Peyer's patch (tissue), 4 donors: ENCODE results near the gene C14orf180.

Experiments used
- CTCF ChIP-seq, 6 experiments: fragments of 450-650 bp in 4 of 6; fragments of 200-600 bp in 2 of 6; sonication (generic) in 1 of 6; IDR thresholded peaks; one replicate each; pipeline ENCODE4 v1.5.1; 2017 to 2019; ENCODE audit warnings: antibody characterized with exemption in 6 of 6, mild to moderate bottlenecking in 3 of 6, moderate library complexity in 1 of 6
- POLR2A ChIP-seq, 2 donors: fragments of 450-650 bp; IDR thresholded peaks; one replicate each; pipeline ENCODE4 v1.5.1; 2017; ENCODE audit warnings: antibody characterized with exemption in 2 of 2, mild to moderate bottlenecking in 2 of 2, moderate library complexity in 2 of 2

- TF ChIP-seq POLR2A (IDR thresholded peaks at IDR 0.05) (no peak), CTCF (IDR thresholded peaks at IDR 0.05) (no peak)
Observed at GRCh38 chr14:104531421-104532190, 48.0 kb upstream of the C14orf180 start.
